ENCODE data around the gene HMGB4. TPM values are rescaled to one million over a fixed set of nuclear protein-coding genes. Genes with fewer than 3 reads are reported as not detected.
A peak's percentile ranks its signal among the peaks of the same experiment; 100 is the strongest.

HMGB4 gene
- total RNA-seq, 2 donors from 2014 or later = not detected

GRCh38 chr1:33903210-33903589, 39.3 kb downstream of the HMGB4 start:
- TF ChIP-seq, protein P1, sequence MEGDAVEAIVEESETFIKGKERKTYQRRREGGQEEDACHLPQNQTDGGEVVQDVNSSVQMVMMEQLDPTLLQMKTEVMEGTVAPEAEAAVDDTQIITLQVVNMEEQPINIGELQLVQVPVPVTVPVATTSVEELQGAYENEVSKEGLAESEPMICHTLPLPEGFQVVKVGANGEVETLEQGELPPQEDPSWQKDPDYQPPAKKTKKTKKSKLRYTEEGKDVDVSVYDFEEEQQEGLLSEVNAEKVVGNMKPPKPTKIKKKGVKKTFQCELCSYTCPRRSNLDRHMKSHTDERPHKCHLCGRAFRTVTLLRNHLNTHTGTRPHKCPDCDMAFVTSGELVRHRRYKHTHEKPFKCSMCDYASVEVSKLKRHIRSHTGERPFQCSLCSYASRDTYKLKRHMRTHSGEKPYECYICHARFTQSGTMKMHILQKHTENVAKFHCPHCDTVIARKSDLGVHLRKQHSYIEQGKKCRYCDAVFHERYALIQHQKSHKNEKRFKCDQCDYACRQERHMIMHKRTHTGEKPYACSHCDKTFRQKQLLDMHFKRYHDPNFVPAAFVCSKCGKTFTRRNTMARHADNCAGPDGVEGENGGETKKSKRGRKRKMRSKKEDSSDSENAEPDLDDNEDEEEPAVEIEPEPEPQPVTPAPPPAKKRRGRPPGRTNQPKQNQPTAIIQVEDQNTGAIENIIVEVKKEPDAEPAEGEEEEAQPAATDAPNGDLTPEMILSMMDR (IDR thresholded peaks at IDR 0.05) = no peak
- H3K4me3 ChIP-seq = peak overlapping the region; percentile 38
- H3K4me1 ChIP-seq (ENCODE audit: control insufficient read depth in 1 of 2, low read depth in 2 of 2) = peaks cover 6 to 30% of the 10 kb centered on the region in 2 donors
- no peaks in the 10 kb centered on the region for H3K27me3 ChIP-seq (replicated peaks; ENCODE audit: insufficient read depth)
- DNase-seq (ENCODE audit: low spot score) = no peak
- ATAC-seq (ENCODE audit: insufficient number of reproducible peaks, low FRiP score, low read depth) = peak; percentile 11
- H3K9me3 ChIP-seq = no peaks in the 10 kb centered on the region
- no peaks in the 10 kb centered on the region for H3K36me3 ChIP-seq
- H3K27ac ChIP-seq = peak overlapping the region; percentile 74 to 78

GRCh38 chr1:33905241-33905640, 41.4 kb downstream of the HMGB4 start:
- Histone ChIP-seq H3K4me1 (ENCODE audit: control insufficient read depth in 1 of 2, low read depth in 2 of 2) (peaks cover 6 to 29% of the 10 kb centered on the region in 2 donors), H3K9me3 (no peaks in the 10 kb centered on the region), H3K27me3 (replicated peaks; ENCODE audit: insufficient read depth) (no peaks in the 10 kb centered on the region), H3K27ac (no peak overlapping the region), H3K36me3 (no peaks in the 10 kb centered on the region), H3K4me3 (no peak overlapping the region)
- TF ChIP-seq, protein P1 (IDR thresholded peaks at IDR 0.05) = no peak
- ATAC-seq (ENCODE audit: insufficient number of reproducible peaks, low FRiP score, low read depth) (no peak), DNase-seq (ENCODE audit: low spot score) (no peak)

DNA sequence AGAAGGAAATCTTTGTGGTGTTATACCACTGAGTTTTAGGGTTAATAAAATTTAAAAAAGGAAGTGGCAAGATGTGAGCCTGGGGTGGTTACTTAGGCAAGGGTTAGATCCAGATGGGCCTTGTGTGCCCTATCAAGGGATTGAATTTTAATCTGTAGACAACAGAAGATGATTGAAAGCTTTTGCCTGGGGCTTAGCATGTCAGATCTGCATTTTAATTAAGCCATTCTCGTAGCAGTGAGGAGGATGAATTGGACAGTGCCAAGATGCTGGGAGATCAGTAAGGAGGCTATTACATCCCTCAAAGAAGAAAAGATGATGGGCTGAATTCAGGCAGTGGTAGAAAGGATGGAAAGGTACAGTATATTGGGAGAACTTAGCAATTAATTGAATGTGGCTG, 42.3 kb downstream of the HMGB4 start:
- DNase-seq (ENCODE audit: low spot score) (no peak), ATAC-seq (ENCODE audit: insufficient number of reproducible peaks, low FRiP score, low read depth) (no peak)
- peaks cover 6 to 29% of the 10 kb centered on the region in 2 donors for H3K4me1 ChIP-seq (ENCODE audit: control insufficient read depth in 1 of 2, low read depth in 2 of 2)
- no peaks in the 10 kb centered on the region for H3K9me3 ChIP-seq
- H3K36me3 ChIP-seq = no peaks in the 10 kb centered on the region
- no peaks in the 10 kb centered on the region for H3K27me3 ChIP-seq (replicated peaks; ENCODE audit: insufficient read depth)
- H3K27ac ChIP-seq = no peak overlapping the region
- TF ChIP-seq, protein P1 (IDR thresholded peaks at IDR 0.05) = no peak
- H3K4me3 ChIP-seq = no peak overlapping the region

DNA sequence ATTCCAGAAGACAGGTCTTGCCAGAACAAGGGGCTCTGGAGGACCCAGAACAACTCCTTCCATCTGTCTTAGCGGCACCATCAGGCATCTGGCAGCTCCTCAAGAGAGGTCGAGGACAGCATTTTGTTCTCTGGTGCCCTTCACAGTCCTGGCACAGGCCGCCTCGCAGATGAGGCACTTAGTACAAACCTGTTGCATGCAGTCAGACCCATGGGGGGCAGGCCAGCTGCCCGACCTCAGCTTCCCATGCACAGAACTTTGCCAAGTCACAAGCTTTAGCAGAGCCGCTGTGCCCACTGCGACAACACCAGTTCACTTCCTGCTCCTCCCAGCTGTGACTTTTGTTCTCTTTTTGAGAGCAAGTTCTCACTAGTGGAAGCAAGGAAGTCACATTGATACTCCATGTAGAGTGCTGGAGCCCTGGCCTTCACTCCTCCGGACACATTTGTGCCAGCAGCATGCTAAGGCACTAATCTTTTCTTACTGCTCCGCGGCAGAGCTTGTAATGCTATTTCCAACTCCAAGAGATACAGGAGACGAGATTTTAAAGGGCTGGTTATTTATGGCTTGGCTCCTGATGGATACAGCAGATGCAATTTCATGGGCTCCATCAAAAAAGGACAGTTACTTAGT, 44.6 kb downstream of the HMGB4 start:
- DNase-seq (ENCODE audit: low spot score) = no peak
- H3K27ac ChIP-seq = no peak overlapping the region
- no peaks in the 10 kb centered on the region for H3K9me3 ChIP-seq
- TF ChIP-seq, protein P1 (IDR thresholded peaks at IDR 0.05) = no peak
- H3K4me3 ChIP-seq = no peak overlapping the region
- H3K27me3 ChIP-seq (replicated peaks; ENCODE audit: insufficient read depth) = no peaks in the 10 kb centered on the region
- no peaks in the 10 kb centered on the region for H3K36me3 ChIP-seq
- ATAC-seq (ENCODE audit: insufficient number of reproducible peaks, low FRiP score, low read depth) = no peak
- H3K4me1 ChIP-seq (ENCODE audit: control insufficient read depth in 1 of 2, low read depth in 2 of 2) = peaks cover 0 to 8% of the 10 kb centered on the region in 2 donors
